Esophagus squamous epithelium (tissue), 4 donors: ENCODE measurements around the gene BRINP3.

Experiments used
- CTCF ChIP-seq, 6 experiments: fragments of 450-650 bp in 4 of 6; fragments of 200-600 bp in 2 of 6; sonication (generic) in 2 of 6; IDR thresholded peaks; one replicate each; pipeline ENCODE4 v1.5.1; 2016 to 2019; ENCODE audit warnings: antibody characterized with exemption in 6 of 6, mild to moderate bottlenecking in 4 of 6, moderate library complexity in 4 of 6
- POLR2A ChIP-seq, 4 donors: fragments of 450-650 bp; IDR thresholded peaks; one replicate each; pipeline ENCODE4 v1.6.1; 2017; ENCODE audit warnings: antibody characterized with exemption in 4 of 4, mild to moderate bottlenecking in 4 of 4, moderate library complexity in 3 of 4

- TF ChIP-seq CTCF (IDR thresholded peaks at IDR 0.05) (no peak), POLR2A (IDR thresholded peaks at IDR 0.05) (no peak)
Observed at GRCh38 chr1:190170321-190170720, 307.3 kb downstream of the BRINP3 start.
